Osteoblast (primary cell): ENCODE data around the gene ATP9A. TPM values are rescaled to one million over a fixed set of nuclear protein-coding genes. Genes with fewer than 3 reads are reported as not detected.

Experiments used
- DNase-seq: peaks from one replicate; pipeline ENCODE4 v3.0.0; 2011; ENCODE audit warnings: low spot score, mixed read lengths; ENCODE audit not compliant: insufficient read length; ENCODE audit errors: missing footprints
- H2AFZ ChIP-seq: 2 replicates; pipeline ENCODE4 v1.6.0; 2011; ENCODE audit warnings: mild to moderate bottlenecking, low read length
- H3K27ac ChIP-seq: 2 replicates; pipeline ENCODE4 v1.5.1; 2011; ENCODE audit warnings: mild to moderate bottlenecking, low read depth, low read length, moderate library complexity
- H3K27me3 ChIP-seq: 2 replicates; pipeline ENCODE4 v1.6.0; 2012; ENCODE audit warnings: mild to moderate bottlenecking, control low read depth, inconsistent platforms, low read length, moderate library complexity; ENCODE audit not compliant: insufficient read depth
- H3K36me3 ChIP-seq: 2 replicates; pipeline ENCODE4 v1.5.1; 2011; ENCODE audit warnings: mild to moderate bottlenecking, low read length, control low read depth, moderate library complexity; ENCODE audit not compliant: insufficient read depth
- H3K4me1 ChIP-seq: 2 replicates; pipeline ENCODE4 v1.5.1; 2011; ENCODE audit warnings: mild to moderate bottlenecking, low read length, control low read depth, moderate library complexity; ENCODE audit not compliant: insufficient read depth
- H3K4me2 ChIP-seq: 2 replicates; pipeline ENCODE4 v1.6.0; 2011; ENCODE audit warnings: mild to moderate bottlenecking, low read length; ENCODE audit not compliant: insufficient read depth
- H3K4me3 ChIP-seq: fragments of 200-600 bp; sonication (generic); 3 replicates; pipeline ENCODE4 v1.5.1; 2012; ENCODE audit warnings: mild to moderate bottlenecking, low read length, inconsistent platforms; ENCODE audit not compliant: insufficient read depth
- H3K79me2 ChIP-seq: 2 replicates; pipeline ENCODE4 v1.6.0; 2012; ENCODE audit warnings: mild to moderate bottlenecking, low read length, control low read depth, inconsistent platforms; ENCODE audit not compliant: insufficient read depth
- H3K9me3 ChIP-seq: 2 replicates; pipeline ENCODE4 v1.5.1; 2011; ENCODE audit warnings: low read depth, low read length, control low read depth
- H4K20me1 ChIP-seq: 2 replicates; pipeline ENCODE4 v1.6.0; 2012; ENCODE audit warnings: mild to moderate bottlenecking, low read length, control low read depth; ENCODE audit not compliant: insufficient read depth
- total RNA-seq: library from RNA; depleted of rRNA; stranded (reverse); fragments of >200 nt; gene quantifications from 2 replicates; pipeline ENCODE4 v1.2.3, GENCODE V29; 2012
- TF ChIP-seq, protein P1 (sequence below): IDR thresholded peaks from 2 replicates; pipeline ENCODE4 v1.5.1; 2011; ENCODE audit warnings: mild to moderate bottlenecking, low read depth, low read length, moderate library complexity; ENCODE audit errors: extremely low read depth

Gene ATP9A
- total RNA-seq, 1 donor: 48.9 TPM

DNA sequence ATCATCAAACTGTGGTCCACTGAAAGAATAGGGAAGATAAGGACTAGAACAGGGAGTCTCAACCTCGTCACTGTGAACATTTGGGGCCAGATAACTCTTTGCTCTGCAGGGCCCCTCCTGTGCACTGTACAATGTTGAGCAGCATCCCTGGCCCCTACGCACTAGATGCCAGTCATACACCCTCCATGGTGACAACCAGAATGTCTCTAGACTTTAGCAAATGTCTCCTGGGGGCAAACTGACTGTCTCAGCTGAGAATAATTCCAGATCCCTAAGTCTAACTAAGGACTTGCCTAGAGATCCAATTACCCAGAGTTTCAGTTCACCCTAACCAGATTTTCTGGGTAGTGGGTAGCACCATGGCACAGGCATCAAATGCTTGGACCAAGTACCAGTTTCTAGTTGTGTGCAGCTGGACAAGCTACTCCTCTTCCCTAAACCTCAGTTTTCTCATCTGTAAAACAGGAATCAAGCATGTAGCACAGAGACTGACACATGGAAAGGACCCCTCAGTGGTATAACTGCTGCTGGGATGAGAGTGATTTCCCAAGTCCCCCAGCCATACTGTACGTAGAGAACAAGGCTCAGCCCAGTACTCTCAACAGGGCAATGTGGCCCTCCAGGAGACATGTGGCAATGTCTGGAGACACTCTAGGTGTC, 138.7 kb downstream of the ATP9A start:
- H3K27ac ChIP-seq: peak overlapping the region; percentile 99
- H2AFZ ChIP-seq: no peak overlapping the region
- no peak for DNase-seq
- H3K9me3 ChIP-seq: no peaks in the 10 kb centered on the region
- TF ChIP-seq, protein P1, sequence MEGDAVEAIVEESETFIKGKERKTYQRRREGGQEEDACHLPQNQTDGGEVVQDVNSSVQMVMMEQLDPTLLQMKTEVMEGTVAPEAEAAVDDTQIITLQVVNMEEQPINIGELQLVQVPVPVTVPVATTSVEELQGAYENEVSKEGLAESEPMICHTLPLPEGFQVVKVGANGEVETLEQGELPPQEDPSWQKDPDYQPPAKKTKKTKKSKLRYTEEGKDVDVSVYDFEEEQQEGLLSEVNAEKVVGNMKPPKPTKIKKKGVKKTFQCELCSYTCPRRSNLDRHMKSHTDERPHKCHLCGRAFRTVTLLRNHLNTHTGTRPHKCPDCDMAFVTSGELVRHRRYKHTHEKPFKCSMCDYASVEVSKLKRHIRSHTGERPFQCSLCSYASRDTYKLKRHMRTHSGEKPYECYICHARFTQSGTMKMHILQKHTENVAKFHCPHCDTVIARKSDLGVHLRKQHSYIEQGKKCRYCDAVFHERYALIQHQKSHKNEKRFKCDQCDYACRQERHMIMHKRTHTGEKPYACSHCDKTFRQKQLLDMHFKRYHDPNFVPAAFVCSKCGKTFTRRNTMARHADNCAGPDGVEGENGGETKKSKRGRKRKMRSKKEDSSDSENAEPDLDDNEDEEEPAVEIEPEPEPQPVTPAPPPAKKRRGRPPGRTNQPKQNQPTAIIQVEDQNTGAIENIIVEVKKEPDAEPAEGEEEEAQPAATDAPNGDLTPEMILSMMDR: no peak
- H3K4me1 ChIP-seq: peaks cover 32% of the 10 kb centered on the region
- peak overlapping the region; percentile 51 for H3K4me2 ChIP-seq
- H3K79me2 ChIP-seq: peaks cover 3% of the 10 kb centered on the region
- no peaks in the 10 kb centered on the region for H3K36me3 ChIP-seq
- H3K4me3 ChIP-seq: no peak overlapping the region
- no peaks in the 10 kb centered on the region for H4K20me1 ChIP-seq
- H3K27me3 ChIP-seq: no peaks in the 10 kb centered on the region

DNA sequence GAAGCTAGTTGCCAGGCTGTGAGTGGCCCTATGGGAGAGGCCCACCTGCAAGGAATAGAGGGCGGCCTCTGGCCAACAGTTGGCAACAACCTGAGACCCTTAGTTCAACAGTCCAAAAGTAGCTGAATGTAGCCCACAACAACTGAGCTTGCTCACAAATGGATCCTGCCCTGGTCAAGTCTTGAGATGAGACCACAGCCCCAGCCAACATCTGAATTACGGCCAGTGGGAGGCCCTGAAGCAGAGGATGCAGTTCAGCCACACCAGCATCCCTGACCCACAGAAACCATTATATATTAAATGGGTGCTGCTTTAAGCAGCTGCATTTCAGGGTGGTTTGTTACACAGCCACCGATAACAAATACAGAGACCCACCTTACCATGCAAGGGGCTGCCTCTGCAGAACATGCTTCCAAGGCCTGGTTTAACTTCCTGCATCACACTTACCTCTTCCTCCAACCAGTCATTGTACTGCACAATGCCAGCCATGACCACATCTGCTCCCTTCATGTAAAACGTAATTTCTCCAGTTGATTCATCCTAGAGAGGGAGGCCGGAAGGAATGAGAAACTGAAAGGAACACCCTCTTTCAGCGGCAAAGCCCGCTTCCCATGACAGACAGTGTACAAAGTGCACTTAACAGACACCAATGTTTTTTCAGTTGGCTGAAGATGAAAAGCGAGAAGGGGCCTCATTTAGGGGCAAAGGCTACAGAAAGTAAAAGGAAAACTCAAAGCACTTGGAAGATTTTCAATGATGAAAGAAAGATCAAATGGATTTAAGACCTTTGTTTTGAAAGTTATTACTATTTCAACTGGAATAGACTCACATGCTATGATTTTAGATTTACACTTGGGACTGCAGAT, 139.4 kb downstream of the ATP9A start:
- Histone ChIP-seq H3K36me3 (no peaks in the 10 kb centered on the region), H3K9me3 (no peaks in the 10 kb centered on the region), H3K27me3 (no peaks in the 10 kb centered on the region), H3K79me2 (peaks cover 3% of the 10 kb centered on the region), H3K4me2 (peak overlapping the region; percentile 51), H2AFZ (no peak overlapping the region), H3K4me1 (peaks cover 32% of the 10 kb centered on the region), H4K20me1 (no peaks in the 10 kb centered on the region), H3K27ac (peak overlapping the region; percentile 99), H3K4me3 (no peak overlapping the region)
- TF ChIP-seq, protein P1: no peak
- DNase-seq: peak; percentile 67

DNA sequence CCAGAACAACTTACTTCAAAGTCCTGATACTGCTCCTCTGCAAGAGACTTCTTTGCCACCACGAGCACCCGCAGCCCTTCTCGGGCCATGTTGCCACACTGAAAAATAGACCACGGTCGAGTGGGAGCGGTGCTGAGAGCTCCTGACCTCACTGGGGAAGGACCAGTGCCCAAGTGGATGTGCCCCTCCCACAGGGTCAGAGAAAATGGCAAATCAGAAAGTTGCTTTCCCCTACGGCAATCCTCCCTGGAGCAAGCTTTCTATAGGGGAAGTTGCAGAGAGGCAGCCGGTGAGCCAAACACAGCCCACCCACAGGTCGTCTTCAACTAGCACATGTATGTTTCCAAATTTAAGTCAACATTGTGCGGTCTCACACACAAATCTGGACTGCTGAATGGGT, 140.6 kb downstream of the ATP9A start:
- Histone ChIP-seq H3K27ac (no peak overlapping the region), H3K79me2 (peaks cover 3% of the 10 kb centered on the region), H3K4me3 (no peak overlapping the region), H3K27me3 (no peaks in the 10 kb centered on the region), H2AFZ (no peak overlapping the region), H3K4me2 (no peak overlapping the region), H3K36me3 (no peaks in the 10 kb centered on the region), H3K4me1 (peaks cover 32% of the 10 kb centered on the region), H4K20me1 (no peaks in the 10 kb centered on the region), H3K9me3 (no peaks in the 10 kb centered on the region)
- TF ChIP-seq, protein P1: no peak
- DNase-seq: no peak

DNA sequence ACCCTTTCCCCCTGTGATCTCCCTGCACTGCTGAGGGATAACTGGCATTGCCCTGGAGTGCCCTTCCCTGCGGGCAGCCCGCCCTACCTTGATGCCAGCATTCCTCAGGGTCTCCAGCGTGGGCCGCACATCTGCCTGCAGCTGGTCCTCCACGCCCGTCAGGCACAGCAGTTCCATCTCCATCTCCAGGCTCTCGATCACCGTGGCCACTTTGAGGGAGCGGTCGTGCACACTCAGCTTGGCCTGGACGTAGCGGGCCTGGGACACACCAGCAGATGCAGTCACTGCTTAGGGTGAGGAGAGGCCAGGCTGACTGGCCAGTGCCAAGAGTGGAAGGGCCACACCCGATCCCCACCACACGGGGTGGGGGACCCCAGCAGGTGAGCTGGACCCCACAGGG, 143.1 kb downstream of the ATP9A start:
- Histone ChIP-seq H3K9me3 (no peaks in the 10 kb centered on the region), H3K36me3 (no peaks in the 10 kb centered on the region), H4K20me1 (no peaks in the 10 kb centered on the region), H3K4me1 (peaks cover 14% of the 10 kb centered on the region), H3K79me2 (peaks cover 3% of the 10 kb centered on the region), H2AFZ (no peak overlapping the region), H3K4me2 (no peak overlapping the region), H3K4me3 (no peak overlapping the region), H3K27ac (no peak overlapping the region), H3K27me3 (no peaks in the 10 kb centered on the region)
- TF ChIP-seq, protein P1: no peak
- DNase-seq: peak; percentile 52
